HG02884 (cell line): Measurements from ENCODE around the gene ZBTB43.

Experiments used
- ATAC-seq: cut with Tn5 transposase; IDR thresholded peaks from one replicate; pipeline ENCODE4 v1.9.1; 2021; ENCODE audit warnings: mild to moderate bottlenecking, moderate library complexity; ENCODE audit not compliant: unreplicated experiment

Gene ZBTB43

GRCh38 chr9:126885131-126885641 lies 80.3 kb downstream of the ZBTB43 start:
- ATAC-seq, result no peak

- ATAC-seq, result no peak
Measured at GRCh38 chr9:126886034-126886822, 81.4 kb downstream of the ZBTB43 start.

GRCh38 chr9:126886897-126887296 lies 82.1 kb downstream of the ZBTB43 start:
- no peak for ATAC-seq
